EL (cell line): ENCODE measurements around the gene PCDHB4.
"Not testable (repeated sequence)": the region's sequence is repeated elsewhere in the genome, so short reads cannot be mapped to it uniquely, and the experiment has no call there.

Experiments
- DNase-seq: peaks from one replicate; pipeline ENCODE4 v3.0.0-alpha.2; 2016

PCDHB4 gene

GRCh38 chr5:141150224-141150992 is 28.8 kb downstream of the PCDHB4 start:
- DNase-seq = no peak

DNA sequence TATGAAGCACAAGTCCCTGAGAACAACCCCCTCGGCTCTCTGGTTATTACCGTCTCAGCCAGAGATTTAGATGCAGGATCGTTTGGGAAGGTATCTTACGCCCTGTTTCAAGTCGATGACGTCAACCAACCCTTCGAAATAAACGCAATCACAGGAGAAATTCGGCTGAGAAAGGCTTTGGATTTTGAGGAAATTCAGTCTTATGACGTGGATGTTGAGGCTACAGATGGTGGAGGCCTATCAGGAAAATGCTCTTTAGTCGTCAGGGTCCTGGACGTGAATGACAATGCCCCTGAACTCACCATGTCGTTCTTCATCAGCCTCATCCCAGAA is 29.3 kb downstream of the PCDHB4 start:
- DNase-seq = no peak

- DNase-seq = not testable (repeated sequence)
These were observed 30.0 kb downstream of the PCDHB4 start for GRCh38 chr5:141151632-141152031.

DNA sequence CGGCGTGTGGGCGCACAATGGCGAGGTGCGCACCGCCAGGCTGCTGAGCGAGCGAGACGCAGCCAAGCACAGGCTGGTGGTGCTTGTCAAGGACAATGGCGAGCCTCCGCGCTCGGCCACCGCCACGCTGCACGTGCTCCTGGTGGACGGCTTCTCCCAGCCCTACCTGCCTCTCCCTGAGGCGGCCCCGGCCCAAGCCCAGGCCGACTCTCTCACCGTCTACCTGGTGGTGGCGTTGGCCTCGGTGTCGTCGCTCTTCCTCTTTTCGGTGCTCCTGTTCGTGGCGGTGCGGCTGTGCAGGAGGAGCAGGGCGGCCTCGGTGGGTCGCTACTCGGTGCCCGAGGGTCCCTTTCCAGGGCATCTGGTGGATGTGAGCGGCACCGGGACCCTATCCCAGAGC is 30.5 kb downstream of the PCDHB4 start:
- not testable (repeated sequence) for DNase-seq

GRCh38 chr5:141155540-141156374 is 34.1 kb downstream of the PCDHB4 start:
- no peak for DNase-seq

GRCh38 chr5:141157356-141157755 is 35.7 kb downstream of the PCDHB4 start:
- not testable (repeated sequence) for DNase-seq

DNA sequence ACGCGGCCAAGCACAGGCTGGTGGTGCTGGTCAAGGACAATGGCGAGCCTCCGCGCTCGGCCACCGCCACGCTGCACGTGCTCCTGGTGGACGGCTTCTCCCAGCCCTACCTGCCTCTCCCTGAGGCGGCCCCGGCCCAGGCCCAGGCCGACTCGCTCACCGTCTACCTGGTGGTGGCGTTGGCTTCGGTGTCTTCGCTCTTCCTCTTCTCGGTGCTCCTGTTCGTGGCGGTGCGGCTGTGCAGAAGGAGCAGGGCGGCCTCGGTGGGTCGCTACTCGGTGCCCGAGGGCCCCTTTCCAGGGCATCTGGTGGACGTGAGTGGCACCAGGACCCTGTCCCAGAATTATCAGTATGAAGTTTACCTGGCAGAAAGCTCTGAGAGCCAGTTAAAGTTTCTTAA is 36.3 kb downstream of the PCDHB4 start:
- not testable (repeated sequence) for DNase-seq

DNA sequence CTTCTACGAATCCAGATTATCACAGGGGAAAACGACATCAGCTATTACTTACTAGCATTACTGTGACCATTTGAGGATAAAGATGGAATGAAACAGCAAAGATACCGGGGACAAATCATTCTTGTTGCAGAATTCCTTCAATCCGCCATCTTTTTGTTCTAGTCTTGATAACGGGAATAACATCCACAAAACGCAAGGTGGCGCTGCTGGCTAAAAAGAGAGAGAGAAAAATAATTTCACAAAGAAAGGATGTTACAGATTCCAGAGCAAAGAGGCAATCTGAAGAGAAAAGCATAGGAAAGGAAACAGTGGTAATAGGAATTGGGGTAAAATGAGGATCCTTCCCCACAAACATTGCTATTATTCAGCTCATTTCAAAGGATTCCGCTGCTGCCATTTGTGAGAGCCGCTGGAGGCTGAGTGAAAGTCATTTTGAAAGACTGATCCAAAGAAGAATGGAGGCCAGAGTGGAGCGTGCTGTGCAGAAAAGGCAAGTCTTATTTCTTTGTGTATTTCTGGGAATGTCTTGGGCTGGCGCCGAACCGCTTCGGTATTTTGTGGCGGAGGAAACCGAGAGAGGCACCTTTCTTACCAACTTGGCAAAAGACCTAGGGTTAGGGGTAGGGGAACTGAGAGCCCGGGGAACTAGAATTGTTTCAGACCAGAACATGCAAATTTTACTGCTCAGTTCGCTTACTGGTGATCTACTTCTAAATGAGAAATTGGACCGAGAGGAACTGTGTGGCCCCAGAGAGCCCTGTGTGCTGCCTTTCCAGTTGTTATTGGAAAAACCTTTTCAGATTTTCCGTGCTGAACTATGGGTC is 51.0 kb downstream of the PCDHB4 start, which contains the start of gene PCDHB7:
Gene PCDHB7 (plus strand): TSS at position 264 of the 824 bp plus-strand sequence. CDS start 192 bp downstream, at position 456.
- peak; percentile 48 for DNase-seq

- not testable (repeated sequence) for DNase-seq
These were observed 52.9 kb downstream of the PCDHB4 start for GRCh38 chr5:141174291-141175104.
